CD4-positive, alpha-beta T cell (primary cell): ENCODE data around the gene CSF1R. TPM values are rescaled to one million over a fixed set of nuclear protein-coding genes. Genes with fewer than 3 reads are reported as not detected.

Experiments
- ATAC-seq: fragments of 200-7000 bp; cut with Tn5 transposase; one replicate; pipeline ENCODE4 v1.10.0; 2022; ENCODE audit warnings: mild to moderate bottlenecking; ENCODE audit not compliant: poor library complexity
- CTCF ChIA-PET: fragments of 350-600 bp; sonication (Branson Sonifier 250); formaldehyde crosslinking; loops from one replicate; lab custom pipeline; 2021; ENCODE audit warnings: antibody characterized with exemption, inconsistent platforms; lab: Charles Lee
- POLR2A ChIA-PET: fragments of 350-600 bp; sonication (Branson Sonifier 250); formaldehyde crosslinking; loops from one replicate; lab custom pipeline; 2021; ENCODE audit warnings: antibody characterized with exemption, inconsistent platforms; lab: Charles Lee
- DNase-seq, 14 experiments: peaks; one replicate each; pipeline ENCODE4 v3.0.0-alpha.2; 2013 to 2020; ENCODE audit warnings: mixed read lengths in 2 of 14
- H3K27ac ChIP-seq, 2 donors: one replicate each; pipeline versions ENCODE4 v1.5.1 to v1.7.0; 2013; ENCODE audit warnings: low read length in 2 of 2, low read depth in 1 of 2, mild to moderate bottlenecking in 1 of 2
- H3K27me3 ChIP-seq, 2 experiments: 1 replicate in 1 of 2; 2 replicates in 1 of 2; pipeline versions ENCODE4 v1.6.1 to v1.7.0; 2013; ENCODE audit warnings: low read length in 2 of 2, control low read depth in 1 of 2, mild to moderate bottlenecking in 1 of 2, moderate library complexity in 1 of 2; ENCODE audit not compliant: insufficient read depth in 2 of 2, control insufficient read depth in 1 of 2
- H3K36me3 ChIP-seq: one replicate; pipeline ENCODE4 v1.6.1; 2013; ENCODE audit warnings: low read length, control low read depth; ENCODE audit not compliant: insufficient read depth
- H3K4me1 ChIP-seq: one replicate; pipeline ENCODE4 v1.6.1; 2013; ENCODE audit warnings: low read length, control low read depth; ENCODE audit not compliant: insufficient read depth
- H3K4me3 ChIP-seq: one replicate; pipeline ENCODE4 v1.5.1; 2013; ENCODE audit warnings: mild to moderate bottlenecking, low read length, moderate library complexity
- H3K9me3 ChIP-seq, 2 experiments: 1 replicate in 1 of 2; 2 replicates in 1 of 2; pipeline versions ENCODE4 v1.6.1 to v1.7.0; 2013; ENCODE audit warnings: low read length in 2 of 2, mild to moderate bottlenecking in 2 of 2, control low read depth in 1 of 2, moderate library complexity in 1 of 2; ENCODE audit not compliant: control insufficient read depth in 1 of 2, insufficient read depth in 1 of 2
- H3K27ac Mint-ChIP-seq: one replicate; pipeline ENCODE4 v1.8.0; 2020; ENCODE audit warnings: mixed read lengths
- H3K27me3 Mint-ChIP-seq: one replicate; pipeline ENCODE4 v1.8.0; 2021; ENCODE audit warnings: mixed read lengths
- H3K36me3 Mint-ChIP-seq: one replicate; pipeline ENCODE4 v1.8.0; 2021; ENCODE audit warnings: low read depth, mixed read lengths
- H3K4me1 Mint-ChIP-seq: one replicate; pipeline ENCODE4 v1.8.0; 2021; ENCODE audit warnings: low read depth, mixed read lengths
- H3K4me3 Mint-ChIP-seq: one replicate; pipeline ENCODE4 v1.8.0; 2020; ENCODE audit warnings: mild to moderate bottlenecking, mixed read lengths
- H3K9me3 Mint-ChIP-seq: one replicate; pipeline ENCODE4 v1.8.0; 2020; ENCODE audit warnings: mixed read lengths
- CTCF ChIP-seq: fragments of 200-600 bp; IDR thresholded peaks from one replicate; pipeline ENCODE4 v1.8.0; 2022; ENCODE audit warnings: antibody characterized with exemption, mild to moderate bottlenecking
- intact Hi-C, 2 experiments: fragments of 100-400 bp; cut with DNase I in 1 of 2; cut with micrococcal nuclease in 1 of 2; formaldehyde crosslinking; loops; one replicate each; pipeline versions ENCODE4 v1.15.1 to v1.9.0; 2023 to 2025; cut with DNase I, micrococcal nuclease
- total RNA-seq, 174 experiments: library from RNA in 2 of 174; stranded (reverse) in 2 of 174; gene quantifications; one replicate each; pipeline ENCODE4 v1.2.3 and lab custom pipeline; 2021 to 2026

CSF1R gene
- total RNA-seq, 2 experiments from 2014 or later: 0.45 to 0.52 TPM

GRCh38 chr5:150038547-150038946 lies 47.8 kb downstream of the CSF1R start:
- H3K36me3 Mint-ChIP-seq: peaks cover 100% of the 10 kb centered on the region

GRCh38 chr5:150036513-150036912 lies 49.8 kb downstream of the CSF1R start:
- POLR2A ChIA-PET: no interaction called here
- intact Hi-C loops: no loop called here
- TF ChIP-seq CTCF: no peak

More at GRCh38 chr5:150038547-150038946, 47.8 kb downstream of the CSF1R start:
- no peak overlapping the region for H3K4me3 Mint-ChIP-seq
- H3K27ac ChIP-seq: no peak overlapping the region
- H3K9me3 Mint-ChIP-seq: no peaks in the 10 kb centered on the region
- CTCF ChIA-PET: no interaction called here
- no peak overlapping the region for H3K27ac Mint-ChIP-seq
- H3K9me3 ChIP-seq: no peaks in the 10 kb centered on the region
- no peaks in the 10 kb centered on the region for H3K4me1 ChIP-seq
- H3K27me3 Mint-ChIP-seq: no peaks in the 10 kb centered on the region
- H3K4me3 ChIP-seq: no peak overlapping the region
- POLR2A ChIA-PET: no interaction called here
- DNase-seq: no peak
- H3K4me1 Mint-ChIP-seq: peaks cover 16% of the 10 kb centered on the region
- TF ChIP-seq CTCF: no peak
- H3K27me3 ChIP-seq: no peaks in the 10 kb centered on the region
- H3K36me3 ChIP-seq: peaks cover 97% of the 10 kb centered on the region
- intact Hi-C loops: no loop called here
- ATAC-seq: no peak

DNA sequence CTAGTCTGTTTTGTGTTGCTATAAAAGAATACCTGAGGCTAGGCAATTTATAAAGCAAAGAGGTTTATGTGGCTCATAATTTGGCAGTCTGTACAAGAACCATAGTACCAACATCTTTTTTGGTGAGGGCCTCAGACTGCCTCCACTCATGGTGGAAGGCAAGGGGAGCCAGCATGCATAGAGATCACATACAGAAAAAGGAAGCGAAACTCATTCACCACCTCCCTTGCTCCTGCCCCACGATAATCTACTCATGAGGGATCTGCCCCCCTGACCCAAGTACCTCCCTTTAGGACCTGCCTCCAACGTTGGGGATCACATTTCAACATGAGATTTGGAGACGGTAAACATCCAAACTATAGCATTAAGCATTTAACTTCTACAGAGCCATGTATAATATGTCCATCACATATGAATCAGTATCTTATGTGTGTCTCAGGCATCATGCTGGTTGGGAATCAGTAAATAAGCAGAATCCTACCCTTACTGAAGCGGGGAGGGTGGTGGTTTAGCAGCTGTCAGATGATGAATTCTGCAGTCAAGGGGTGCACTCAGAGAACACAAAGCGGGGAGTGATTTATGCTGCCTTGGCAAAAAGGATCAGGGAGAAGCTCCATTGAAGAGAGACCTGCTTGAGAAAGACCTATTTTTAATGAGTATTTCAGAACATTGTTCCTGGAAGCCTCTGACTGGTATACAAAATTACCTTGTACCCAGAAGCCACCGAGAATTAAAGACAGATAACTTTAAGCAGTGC lies 51.0 kb downstream of the CSF1R start:
- Histone ChIP-seq H3K4me3 (no peak overlapping the region), H3K9me3 (no peaks in the 10 kb centered on the region), H3K4me1 (no peaks in the 10 kb centered on the region), H3K36me3 (peaks cover 98% of the 10 kb centered on the region), H3K27me3 (no peaks in the 10 kb centered on the region), H3K27ac (no peak overlapping the region)
- H3K27ac Mint-ChIP-seq: no peak overlapping the region
- no peaks in the 10 kb centered on the region for H3K4me1 Mint-ChIP-seq
- H3K9me3 Mint-ChIP-seq: no peaks in the 10 kb centered on the region
- no peak for DNase-seq
- ChIA-PET CTCF (no interaction called here), POLR2A (no interaction called here)
- H3K36me3 Mint-ChIP-seq: peaks cover 100% of the 10 kb centered on the region
- no peaks in the 10 kb centered on the region for H3K27me3 Mint-ChIP-seq
- no peak for ATAC-seq
- no peak overlapping the region for H3K4me3 Mint-ChIP-seq
- TF ChIP-seq CTCF: no peak
- intact Hi-C loops: no loop called here

More at GRCh38 chr5:150036513-150036912, 49.8 kb downstream of the CSF1R start:
- no peak overlapping the region for H3K4me3 ChIP-seq
- Mint-ChIP-seq H3K4me1 (no peaks in the 10 kb centered on the region), H3K4me3 (no peak overlapping the region), H3K36me3 (peaks cover 100% of the 10 kb centered on the region), H3K27ac (no peak overlapping the region), H3K9me3 (no peaks in the 10 kb centered on the region), H3K27me3 (no peaks in the 10 kb centered on the region)
- no peaks in the 10 kb centered on the region for H3K4me1 ChIP-seq
- no peaks in the 10 kb centered on the region for H3K9me3 ChIP-seq
- H3K27ac ChIP-seq: no peak overlapping the region
- peaks cover 98% of the 10 kb centered on the region for H3K36me3 ChIP-seq
- CTCF ChIA-PET: no interaction called here
- DNase-seq (no peak), ATAC-seq (no peak)
- no peaks in the 10 kb centered on the region for H3K27me3 ChIP-seq
